ENCODE measurements around the gene TMEM221.

Gene TMEM221

GRCh38 chr19:17398902-17399527 lies 49.5 kb downstream of the TMEM221 start:
- Histone ChIP-seq H3K79me2 (ENCODE audit: low read length) (peaks cover 6% of the 10 kb centered on the region), H3K9ac (ENCODE audit: low read length) (no peak overlapping the region), H3K27ac (ENCODE audit: low read length) (no peak overlapping the region), H3K9me3 (ENCODE audit: insufficient read depth, low read length) (no peaks in the 10 kb centered on the region), H2AFZ (ENCODE audit: low read depth, low read length) (no peak overlapping the region), H4K20me1 (ENCODE audit: insufficient read depth, low read length) (no peaks in the 10 kb centered on the region; the same call in 1 of the 2 replicates), H3K36me3 (replicated peaks; ENCODE audit: low read depth, low read length) (peaks cover 15% of the 10 kb centered on the region), H3K4me3 (ENCODE audit: low read length) (no peak overlapping the region), H3K27me3 (ENCODE audit: low read depth, low read length) (no peaks in the 10 kb centered on the region), H3K4me1 (ENCODE audit: low read length) (peaks cover 3% of the 10 kb centered on the region), H3K4me2 (ENCODE audit: low read length) (no peak overlapping the region)
- TF ChIP-seq CTCF (IDR thresholded peaks at IDR 0.05; ENCODE audit: low read depth, low read length) (no peak), EZH2phosphoT487 (IDR thresholded peaks at IDR 0.05; ENCODE audit: low read depth) (no peak)

- Histone ChIP-seq H3K4me1 (ENCODE audit: low read length) (peaks cover 7% of the 10 kb centered on the region), H3K9ac (ENCODE audit: low read length) (no peak overlapping the region), H3K27me3 (ENCODE audit: low read depth, low read length) (peaks cover 2% of the 10 kb centered on the region; the same call in 1 of the 2 replicates), H3K36me3 (replicated peaks; ENCODE audit: low read depth, low read length) (no peaks in the 10 kb centered on the region), H3K27ac (ENCODE audit: low read length) (no peak overlapping the region), H3K4me3 (ENCODE audit: low read length) (no peak overlapping the region), H3K9me3 (ENCODE audit: insufficient read depth, low read length) (no peaks in the 10 kb centered on the region), H4K20me1 (ENCODE audit: insufficient read depth, low read length) (no peaks in the 10 kb centered on the region), H2AFZ (ENCODE audit: low read depth, low read length) (no peak overlapping the region), H3K79me2 (ENCODE audit: low read length) (no peaks in the 10 kb centered on the region), H3K4me2 (ENCODE audit: low read length) (no peak overlapping the region)
- TF ChIP-seq CTCF (IDR thresholded peaks at IDR 0.05; ENCODE audit: low read depth, low read length) (peak; percentile 47), EZH2phosphoT487 (IDR thresholded peaks at IDR 0.05; ENCODE audit: low read depth) (no peak)
Measured at GRCh38 chr19:17394891-17395415, 53.5 kb downstream of the TMEM221 start.

- H3K9ac ChIP-seq (ENCODE audit: low read length) = no peak within 1 kb of the TSS
- H3K27me3 ChIP-seq (ENCODE audit: low read depth, low read length) = peaks cover 3% of the 10 kb centered on the region; the same call in 1 of the 2 replicates
- H3K4me3 ChIP-seq (ENCODE audit: low read length) = no peak within 1 kb of the TSS
- no peaks in the 10 kb centered on the region for H3K9me3 ChIP-seq (ENCODE audit: insufficient read depth, low read length)
- no peak within 1 kb of the TSS for H2AFZ ChIP-seq (ENCODE audit: low read depth, low read length)
- H4K20me1 ChIP-seq (ENCODE audit: insufficient read depth, low read length) = no peaks in the 10 kb centered on the region
- H3K79me2 ChIP-seq (ENCODE audit: low read length) = no peaks in the 10 kb centered on the region
- peaks cover 7% of the 10 kb centered on the region for H3K4me1 ChIP-seq (ENCODE audit: low read length)
- H3K27ac ChIP-seq (ENCODE audit: low read length) = no peak within 1 kb of the TSS
- TF ChIP-seq CTCF (IDR thresholded peaks at IDR 0.05; ENCODE audit: low read depth, low read length) = no peak
- TF ChIP-seq EZH2phosphoT487 (IDR thresholded peaks at IDR 0.05; ENCODE audit: low read depth) = no peak
- H3K36me3 ChIP-seq (replicated peaks; ENCODE audit: low read depth, low read length) = no peaks in the 10 kb centered on the region
- H3K4me2 ChIP-seq (ENCODE audit: low read length) = no peak within 1 kb of the TSS
Measured at GRCh38 chr19:17393914-17394313, 54.6 kb downstream of the TMEM221 start, which contains the start of gene CCDC194. Gene CCDC194 (minus strand): TSS chr19:17394196. CDS start chr19:17394158, 38 bp downstream.

GRCh38 chr19:17393002-17393401 lies 55.5 kb downstream of the TMEM221 start:
- Histone ChIP-seq H3K4me2 (ENCODE audit: low read length) (no peak overlapping the region), H3K4me1 (ENCODE audit: low read length) (peaks cover 7% of the 10 kb centered on the region), H3K9ac (ENCODE audit: low read length) (no peak overlapping the region), H4K20me1 (ENCODE audit: insufficient read depth, low read length) (no peaks in the 10 kb centered on the region), H3K4me3 (ENCODE audit: low read length) (no peak overlapping the region), H3K79me2 (ENCODE audit: low read length) (no peaks in the 10 kb centered on the region), H3K9me3 (ENCODE audit: insufficient read depth, low read length) (no peaks in the 10 kb centered on the region), H3K27me3 (ENCODE audit: low read depth, low read length) (peaks cover 3% of the 10 kb centered on the region; the same call in 1 of the 2 replicates), H3K36me3 (replicated peaks; ENCODE audit: low read depth, low read length) (no peaks in the 10 kb centered on the region), H2AFZ (ENCODE audit: low read depth, low read length) (no peak overlapping the region), H3K27ac (ENCODE audit: low read length) (no peak overlapping the region)
- TF ChIP-seq EZH2phosphoT487 (IDR thresholded peaks at IDR 0.05; ENCODE audit: low read depth) (no peak), CTCF (IDR thresholded peaks at IDR 0.05; ENCODE audit: low read depth, low read length) (no peak)

Data from OCI-LY3 (cell line).